ENCODE data around the gene LPIN2. TPM values are rescaled to one million over a fixed set of nuclear protein-coding genes. Genes with fewer than 3 reads are reported as not detected.

The LPIN2 gene
- total RNA-seq, 1 experiment from 2014 or later, result 25.3 TPM

DNA sequence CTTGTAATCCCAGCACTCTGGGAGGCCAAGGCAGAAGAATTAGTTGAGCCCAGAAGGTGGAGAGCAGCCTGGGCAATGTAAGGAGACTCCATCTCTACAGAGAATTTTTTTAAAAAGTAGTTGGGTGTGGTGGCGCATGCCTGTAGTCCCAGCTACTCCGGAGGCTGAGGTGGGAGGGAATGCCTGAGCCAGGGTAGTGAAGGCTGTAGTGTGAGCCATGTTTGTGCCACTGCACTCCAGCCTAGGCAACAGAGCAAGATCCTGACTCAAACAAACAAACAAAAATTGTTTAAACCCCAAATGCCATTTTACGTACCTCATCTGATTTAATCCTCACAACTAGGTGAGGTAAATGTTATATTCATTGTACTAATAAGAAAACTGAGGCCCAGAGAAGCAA lies 38.2 kb downstream of the LPIN2 start:
- H3K4me1 ChIP-seq, result peaks cover 25% of the 10 kb centered on the region
- Mint-ChIP-seq H3K27ac (ENCODE audit: unreplicated experiment) (no peak overlapping the region), H3K27me3 (ENCODE audit: insufficient read depth, unreplicated experiment) (no peaks in the 10 kb centered on the region), H3K4me1 (ENCODE audit: low read depth, unreplicated experiment) (peaks cover 27% of the 10 kb centered on the region), H3K4me3 (ENCODE audit: unreplicated experiment) (no peak overlapping the region), H3K36me3 (ENCODE audit: insufficient read depth, unreplicated experiment) (peaks cover 10% of the 10 kb centered on the region), H3K9me3 (ENCODE audit: unreplicated experiment) (no peaks in the 10 kb centered on the region)
- TF ChIP-seq, protein P1, sequence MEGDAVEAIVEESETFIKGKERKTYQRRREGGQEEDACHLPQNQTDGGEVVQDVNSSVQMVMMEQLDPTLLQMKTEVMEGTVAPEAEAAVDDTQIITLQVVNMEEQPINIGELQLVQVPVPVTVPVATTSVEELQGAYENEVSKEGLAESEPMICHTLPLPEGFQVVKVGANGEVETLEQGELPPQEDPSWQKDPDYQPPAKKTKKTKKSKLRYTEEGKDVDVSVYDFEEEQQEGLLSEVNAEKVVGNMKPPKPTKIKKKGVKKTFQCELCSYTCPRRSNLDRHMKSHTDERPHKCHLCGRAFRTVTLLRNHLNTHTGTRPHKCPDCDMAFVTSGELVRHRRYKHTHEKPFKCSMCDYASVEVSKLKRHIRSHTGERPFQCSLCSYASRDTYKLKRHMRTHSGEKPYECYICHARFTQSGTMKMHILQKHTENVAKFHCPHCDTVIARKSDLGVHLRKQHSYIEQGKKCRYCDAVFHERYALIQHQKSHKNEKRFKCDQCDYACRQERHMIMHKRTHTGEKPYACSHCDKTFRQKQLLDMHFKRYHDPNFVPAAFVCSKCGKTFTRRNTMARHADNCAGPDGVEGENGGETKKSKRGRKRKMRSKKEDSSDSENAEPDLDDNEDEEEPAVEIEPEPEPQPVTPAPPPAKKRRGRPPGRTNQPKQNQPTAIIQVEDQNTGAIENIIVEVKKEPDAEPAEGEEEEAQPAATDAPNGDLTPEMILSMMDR (IDR thresholded peaks at IDR 0.05; ENCODE audit: insufficient read depth in 1 of 2, low read depth in 1 of 2, low read length in 1 of 2, severe bottlenecking in 1 of 2, unreplicated experiment in 1 of 2), result no peak
- intact Hi-C loops (cut with micrococcal nuclease; ENCODE audit: unreplicated experiment), result no loop called here
- no peak for DNase-seq
- H3K27me3 ChIP-seq (replicated peaks; ENCODE audit: control insufficient read depth, insufficient read depth, low read length), result no peaks in the 10 kb centered on the region
- CTCF ChIA-PET, result no interaction called here
- H3K36me3 ChIP-seq (ENCODE audit: control insufficient read depth, insufficient read depth, low read length), result no peaks in the 10 kb centered on the region
- no peak overlapping the region for H3K4me3 ChIP-seq (ENCODE audit: low read depth, low read length)
- BruUV-seq (replicated peaks), result no TSS peak
- POLR2A ChIA-PET, result no interaction called here
- no peaks in the 10 kb centered on the region for H3K9me3 ChIP-seq

DNA sequence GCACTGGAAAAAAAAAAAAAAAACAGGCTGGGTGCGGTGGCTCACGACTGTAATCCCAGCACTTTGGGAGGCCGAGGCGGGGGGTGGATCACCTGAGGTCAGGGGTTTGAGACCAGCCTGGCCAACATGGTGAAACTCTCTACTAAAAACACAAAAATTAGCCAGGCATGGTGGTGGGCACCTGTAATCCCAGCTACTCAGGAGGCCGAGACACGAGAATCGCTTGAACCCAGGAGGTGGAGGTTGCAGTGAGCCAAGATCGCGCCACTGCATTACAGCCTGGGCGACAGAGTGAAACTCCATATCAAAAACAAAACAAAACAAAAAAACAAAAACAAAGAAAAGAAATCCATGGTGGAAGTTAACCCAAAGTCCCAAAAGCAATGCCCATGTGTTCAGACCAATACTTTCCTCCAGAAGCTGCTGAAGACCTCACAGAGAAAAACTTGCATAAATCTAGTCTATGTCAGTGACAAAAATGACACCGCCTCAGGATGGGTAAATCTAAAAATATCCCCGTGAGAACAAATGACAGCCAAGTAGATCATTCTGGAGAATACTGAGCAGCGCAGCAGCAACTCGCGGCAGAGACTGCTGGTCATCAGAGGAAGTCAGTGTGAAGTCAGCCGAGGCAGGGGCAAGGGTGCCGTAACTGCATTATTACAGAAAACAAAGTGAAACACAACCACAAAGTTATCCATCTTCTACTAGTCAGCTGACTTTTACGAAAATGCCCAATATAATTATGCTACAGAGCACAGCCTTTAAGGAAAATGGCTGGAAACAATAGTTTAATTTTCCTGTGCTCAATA lies 41.0 kb downstream of the LPIN2 start:
- Histone ChIP-seq H3K4me1 (peaks cover 22% of the 10 kb centered on the region), H3K9me3 (no peaks in the 10 kb centered on the region), H3K27me3 (replicated peaks; ENCODE audit: control insufficient read depth, insufficient read depth, low read length) (no peaks in the 10 kb centered on the region), H3K36me3 (ENCODE audit: control insufficient read depth, insufficient read depth, low read length) (no peaks in the 10 kb centered on the region), H3K4me3 (ENCODE audit: low read depth, low read length) (no peak overlapping the region)
- intact Hi-C loops (cut with micrococcal nuclease; ENCODE audit: unreplicated experiment), result no loop called here
- no peaks in the 10 kb centered on the region for H3K9me3 Mint-ChIP-seq (ENCODE audit: unreplicated experiment)
- H3K36me3 Mint-ChIP-seq (ENCODE audit: insufficient read depth, unreplicated experiment), result peaks cover 10% of the 10 kb centered on the region
- ChIA-PET POLR2A (no interaction called here), CTCF (interaction anchor here (0.8 kb wide), 1 partner anchor 14 kb away, joined by 4 read pairs; no protein-coding TSS in a partner anchor)
- H3K4me1 Mint-ChIP-seq (ENCODE audit: low read depth, unreplicated experiment), result peaks cover 24% of the 10 kb centered on the region
- H3K4me3 Mint-ChIP-seq (ENCODE audit: unreplicated experiment), result no peak overlapping the region
- TF ChIP-seq, protein P1 (IDR thresholded peaks at IDR 0.05; ENCODE audit: insufficient read depth in 1 of 2, low read depth in 1 of 2, low read length in 1 of 2, severe bottlenecking in 1 of 2, unreplicated experiment in 1 of 2), result no peak
- no peaks in the 10 kb centered on the region for H3K27me3 Mint-ChIP-seq (ENCODE audit: insufficient read depth, unreplicated experiment)
- H3K27ac Mint-ChIP-seq (ENCODE audit: unreplicated experiment), result no peak overlapping the region
- no peak for DNase-seq
- BruUV-seq (replicated peaks), result no TSS peak

DNA sequence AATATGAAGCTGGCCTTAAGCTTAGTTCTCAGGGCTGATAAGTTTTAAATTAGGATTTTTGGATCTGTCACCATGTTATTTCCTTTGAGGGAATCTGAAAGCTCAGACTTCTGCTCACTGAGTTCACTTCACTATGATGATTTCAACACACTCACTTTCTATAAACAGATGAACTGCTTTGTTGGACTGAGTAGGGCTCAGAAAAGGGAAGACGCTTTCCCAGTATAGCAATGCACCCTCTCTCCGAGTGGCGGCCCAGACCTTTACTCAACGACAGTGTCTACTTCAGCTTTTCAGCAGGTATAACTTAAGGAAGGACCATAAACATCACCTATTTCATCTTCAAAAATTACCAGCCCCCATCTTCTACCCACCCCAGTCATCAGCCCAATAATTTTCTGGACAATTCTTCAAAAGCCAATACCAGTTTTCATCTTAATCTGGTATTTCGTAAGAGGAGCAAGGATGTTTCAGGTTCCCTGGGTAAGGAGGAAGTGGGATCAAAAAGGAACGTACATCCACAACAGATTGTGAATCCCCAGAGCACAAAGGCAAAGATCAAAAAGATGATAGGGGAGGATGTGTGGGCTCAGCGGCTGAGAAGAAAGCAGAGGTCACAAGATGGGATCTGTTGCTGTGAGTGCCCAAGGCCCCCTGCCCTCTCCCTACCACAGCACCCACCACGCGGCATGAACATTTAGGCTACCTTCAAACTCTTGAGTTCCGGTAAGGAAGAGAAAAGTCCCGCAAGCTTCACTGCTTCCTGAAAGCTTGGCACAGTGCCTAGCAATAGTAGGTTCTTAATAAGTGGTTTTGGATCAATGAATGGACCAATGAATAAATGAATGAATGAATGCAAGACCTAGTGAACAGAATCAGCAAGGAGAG lies 41.9 kb downstream of the LPIN2 start:
- Histone ChIP-seq H3K27me3 (replicated peaks; ENCODE audit: control insufficient read depth, insufficient read depth, low read length) (no peaks in the 10 kb centered on the region), H3K36me3 (ENCODE audit: control insufficient read depth, insufficient read depth, low read length) (no peaks in the 10 kb centered on the region), H3K4me1 (peaks cover 21% of the 10 kb centered on the region), H3K9me3 (no peaks in the 10 kb centered on the region), H3K4me3 (ENCODE audit: low read depth, low read length) (no peak overlapping the region)
- ChIA-PET POLR2A (no interaction called here), CTCF (interaction anchor here (0.8 kb wide), 1 partner anchor 15 kb away, joined by 4 read pairs; no protein-coding TSS in a partner anchor)
- TF ChIP-seq, protein P1 (IDR thresholded peaks at IDR 0.05; ENCODE audit: insufficient read depth in 1 of 2, low read depth in 1 of 2, low read length in 1 of 2, severe bottlenecking in 1 of 2, unreplicated experiment in 1 of 2), result no peak
- Mint-ChIP-seq H3K27ac (ENCODE audit: unreplicated experiment) (no peak overlapping the region), H3K36me3 (ENCODE audit: insufficient read depth, unreplicated experiment) (peaks cover 10% of the 10 kb centered on the region), H3K27me3 (ENCODE audit: insufficient read depth, unreplicated experiment) (no peaks in the 10 kb centered on the region), H3K4me1 (ENCODE audit: low read depth, unreplicated experiment) (peaks cover 19% of the 10 kb centered on the region), H3K4me3 (ENCODE audit: unreplicated experiment) (no peak overlapping the region), H3K9me3 (ENCODE audit: unreplicated experiment) (no peaks in the 10 kb centered on the region)
- intact Hi-C loops (cut with micrococcal nuclease; ENCODE audit: unreplicated experiment), result no loop called here
- no TSS peak for BruUV-seq (replicated peaks)
- DNase-seq, result no peak

Data from Caco-2 (cell line).